ENCODE measurements around the gene PWP1.

- TF ChIP-seq POLR2AphosphoS5 (IDR thresholded peaks at IDR 0.05; ENCODE audit: low read depth, low read length), result no peak
- TF ChIP-seq TAF1 (IDR thresholded peaks at IDR 0.05; ENCODE audit: borderline replicate concordance, insufficient read depth, low read length), result no peak
- TF ChIP-seq SIN3A (IDR thresholded peaks at IDR 0.05; ENCODE audit: borderline replicate concordance, insufficient read depth, low read length), result no peak
- TF ChIP-seq REST (IDR thresholded peaks at IDR 0.05; ENCODE audit: insufficient read depth in 1 of 2, low read depth in 2 of 2, low read length in 2 of 2), result no peak
- no peak for TF ChIP-seq FOXP2 (optimal IDR thresholded peaks at IDR 0.05; ENCODE audit: borderline replicate concordance, extremely low read depth, extremely low read length, insufficient read depth)
Observed at GRCh38 chr12:107650977-107651376, 34.6 kb upstream of the PWP1 start.

Data from PFSK-1 (cell line).